ENCODE measurements around the gene CD226.

- no peak for TF ChIP-seq CTCF (IDR thresholded peaks at IDR 0.05)
- no peak for TF ChIP-seq POLR2AphosphoS5 (IDR thresholded peaks at IDR 0.05; ENCODE audit: low read depth, low read length)
- no peak for TF ChIP-seq GATA2 (CRISPR knock-in tag; IDR thresholded peaks at IDR 0.05)
- no peak for TF ChIP-seq USF1 (IDR thresholded peaks at IDR 0.05; ENCODE audit: borderline replicate concordance, low read depth)
- TF ChIP-seq YY1 (IDR thresholded peaks at IDR 0.05; ENCODE audit: low read depth) = no peak
- TF ChIP-seq EZH2phosphoT487 (IDR thresholded peaks at IDR 0.05; ENCODE audit: borderline replicate concordance, low read depth) = no peak
- no peak for TF ChIP-seq EP300 (IDR thresholded peaks at IDR 0.05; ENCODE audit: borderline replicate concordance in 1 of 2, low read depth in 1 of 2, low read length in 1 of 2)
- no peak for TF ChIP-seq ZBTB33 (IDR thresholded peaks at IDR 0.05; ENCODE audit: borderline replicate concordance, low read depth)
- TF ChIP-seq MEF2A (IDR thresholded peaks at IDR 0.05; ENCODE audit: borderline replicate concordance, low read depth) = no peak
- no peak for TF ChIP-seq JUND (IDR thresholded peaks at IDR 0.05)
- no peak for TF ChIP-seq NFIC (IDR thresholded peaks at IDR 0.05; ENCODE audit: borderline replicate concordance)
- no peak for TF ChIP-seq MAX (IDR thresholded peaks at IDR 0.05; ENCODE audit: low read depth)
- TF ChIP-seq FOXM1 (IDR thresholded peaks at IDR 0.05; ENCODE audit: low read depth) = no peak
- TF ChIP-seq CHD2 (IDR thresholded peaks at IDR 0.05; ENCODE audit: low read length, partially characterized antibody) = no peak
Observed at GRCh38 chr18:69878213-69878933, 69.3 kb downstream of the CD226 start.
